NCI-H146 treated with DMSO at 0.1 percent for 48 hours (cell line): ENCODE data around the gene ZNF562.

Experiments used
- DNase-seq: peaks from one replicate; lab custom pipeline; 2025; ENCODE audit not compliant: unreplicated experiment; lab: John Stamatoyannopoulos, UW

ZNF562 gene

DNA sequence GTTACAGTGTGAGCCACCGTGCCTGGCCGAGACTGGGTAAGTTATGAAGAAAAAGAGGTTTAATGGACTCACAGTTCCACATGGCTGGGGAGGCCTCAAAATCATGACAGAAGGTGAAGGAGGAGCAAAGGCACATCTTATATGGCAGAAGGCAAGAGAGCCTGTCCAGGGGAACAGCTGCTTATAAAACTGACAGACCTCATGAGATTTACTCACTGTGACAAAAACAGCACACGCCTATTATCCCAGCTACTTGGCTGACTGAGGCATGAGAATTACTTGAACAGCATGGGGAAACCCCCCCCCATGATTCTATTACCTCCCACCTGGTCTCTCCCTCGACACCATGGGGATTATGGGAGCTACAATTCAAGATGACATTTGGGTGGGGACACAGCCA, 30.4 kb downstream of the ZNF562 start:
- no peak for DNase-seq

DNA sequence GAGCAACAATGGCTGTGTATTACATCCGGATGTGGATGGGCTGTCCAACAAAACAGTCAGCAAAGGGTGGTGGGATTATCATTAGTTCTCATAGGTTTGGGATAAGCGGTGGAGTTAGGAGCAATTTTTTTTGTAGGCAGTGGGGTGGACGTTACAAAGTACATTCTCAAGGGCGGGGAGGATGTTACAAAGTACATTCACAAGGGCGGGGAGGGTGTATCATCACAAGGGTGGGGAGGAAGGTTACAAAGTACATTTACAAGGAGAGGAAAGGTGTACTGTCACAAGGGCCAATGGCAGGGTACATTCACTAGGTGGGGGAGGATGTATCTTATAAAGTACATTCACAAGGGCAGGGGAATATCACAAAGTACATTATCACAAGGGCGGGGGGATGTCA, 33.1 kb downstream of the ZNF562 start:
- DNase-seq: no peak

DNA sequence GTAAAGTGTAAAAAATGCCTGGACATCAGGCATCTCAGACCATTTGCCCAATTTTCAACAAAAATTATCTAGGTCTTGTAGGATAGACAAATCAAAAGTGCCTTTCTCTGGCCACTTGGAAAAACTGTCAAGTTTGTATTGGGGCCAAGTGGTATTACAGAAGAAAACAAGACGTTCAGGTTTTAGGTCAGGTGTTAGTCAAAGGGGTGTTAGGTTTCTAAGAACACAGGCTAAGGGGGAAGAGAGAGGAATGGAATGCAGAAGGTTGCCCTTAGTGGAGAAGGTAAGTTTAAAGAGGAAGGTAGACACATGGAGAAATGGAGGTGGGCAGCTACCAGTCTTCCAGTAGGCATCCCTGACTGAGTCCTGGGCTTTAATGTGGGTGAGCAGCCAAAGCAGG, 33.9 kb downstream of the ZNF562 start:
- no peak for DNase-seq

DNA sequence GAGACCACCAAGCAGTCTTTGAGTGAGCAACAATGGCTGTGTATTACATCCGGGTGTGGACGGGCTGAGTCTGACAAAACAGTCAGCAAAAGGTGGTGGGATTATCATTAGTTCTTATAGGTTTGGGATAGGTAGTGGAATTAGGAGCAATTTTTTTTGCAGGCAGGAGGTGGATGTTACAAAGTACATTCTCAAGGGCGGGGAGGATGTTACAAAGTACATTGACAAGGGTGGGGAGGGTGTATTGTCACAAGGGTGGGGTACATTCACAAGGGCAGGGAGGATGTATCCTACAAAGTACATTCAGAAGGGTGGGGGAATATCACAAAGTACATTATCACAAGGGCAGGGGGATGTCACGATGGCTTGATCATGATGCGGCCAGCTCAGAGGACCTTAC, 38.9 kb downstream of the ZNF562 start:
- no peak for DNase-seq

DNA sequence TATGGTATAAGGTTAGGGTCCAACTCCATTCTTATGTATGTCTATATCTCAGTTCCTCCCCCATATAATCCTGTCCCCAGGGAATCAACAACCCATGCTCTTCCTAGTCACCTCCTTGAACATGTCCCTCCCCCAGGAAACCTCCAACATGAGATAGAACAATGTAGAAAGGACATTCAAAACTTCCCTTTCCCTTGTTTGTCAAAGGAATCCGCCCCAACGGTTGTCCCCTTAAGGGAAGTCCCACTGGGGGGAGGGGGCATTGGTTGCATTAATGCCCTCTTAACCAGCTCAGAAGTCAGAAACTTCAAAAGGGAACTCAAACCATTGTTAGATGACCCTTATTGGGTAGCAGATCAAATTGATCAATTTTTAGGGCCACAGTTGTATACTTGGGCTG, 47.0 kb downstream of the ZNF562 start:
- DNase-seq: no peak

DNA sequence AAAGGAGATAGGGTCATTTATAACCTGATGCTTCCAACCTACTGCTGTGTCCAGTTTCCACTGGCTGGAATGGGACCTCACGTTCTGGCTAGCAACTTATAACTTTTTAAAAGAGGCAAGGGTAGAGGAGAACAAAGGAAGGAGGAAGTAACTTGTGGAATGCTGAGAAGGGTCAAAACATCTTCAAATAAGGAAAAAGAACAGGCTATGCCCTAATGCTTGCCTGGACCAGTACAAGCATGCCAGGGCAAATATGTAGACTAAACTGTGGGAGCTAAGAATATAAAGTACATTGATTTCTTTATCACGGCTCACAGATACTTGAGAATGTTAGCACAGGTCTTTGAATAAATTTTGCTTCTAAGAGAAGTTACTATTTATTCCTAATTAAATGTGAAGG, 52.4 kb downstream of the ZNF562 start:
- no peak for DNase-seq

DNA sequence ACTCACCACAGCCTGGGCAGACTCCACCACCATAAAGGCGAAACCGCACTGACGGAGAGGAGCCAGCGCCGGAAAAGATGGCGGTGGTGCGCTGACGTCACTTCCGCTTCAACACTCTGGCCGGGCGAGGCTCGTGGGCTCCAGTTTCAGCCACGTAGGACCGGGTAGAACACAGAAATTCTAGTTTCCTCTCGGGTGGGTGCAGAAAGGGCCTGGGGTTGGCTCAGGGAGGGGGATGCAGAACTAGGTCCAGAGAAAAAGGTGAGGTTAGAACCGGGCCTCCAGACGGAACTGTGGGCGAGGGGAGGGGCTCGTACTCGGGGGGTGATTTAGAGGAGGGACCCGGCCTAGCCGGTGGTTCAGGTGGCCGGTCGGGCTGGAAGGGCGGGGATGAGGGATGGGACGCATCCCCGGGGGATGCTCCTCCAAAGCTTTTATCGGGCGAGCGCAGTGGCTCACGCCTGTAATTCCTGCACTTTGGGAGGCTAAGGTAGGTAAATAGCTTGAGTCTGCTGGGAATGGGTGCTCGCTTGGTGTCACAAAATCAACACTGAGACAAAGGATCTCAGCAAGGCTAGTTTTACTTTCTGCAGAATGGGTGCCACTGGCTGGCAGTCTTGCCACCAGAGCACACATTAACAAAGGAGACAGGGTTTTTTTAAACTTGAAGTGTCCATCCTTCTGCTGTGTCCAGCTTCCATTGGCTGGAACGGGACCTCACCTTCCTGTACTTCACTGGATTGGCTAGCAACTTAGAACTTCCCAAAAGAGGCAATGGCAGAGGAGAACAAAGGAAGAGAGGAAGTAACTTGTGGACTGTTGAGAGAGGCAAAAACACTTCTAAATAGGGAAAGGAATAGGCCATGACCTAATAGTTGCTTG, 53.5 kb downstream of the ZNF562 start, which contains the start of gene ZNF561:
ZNF561 (minus strand) TSS at position 77 of the 882 bp plus-strand sequence. CDS start 1,776 bp downstream, outside the sequence.
- DNase-seq: peak; percentile 41

DNA sequence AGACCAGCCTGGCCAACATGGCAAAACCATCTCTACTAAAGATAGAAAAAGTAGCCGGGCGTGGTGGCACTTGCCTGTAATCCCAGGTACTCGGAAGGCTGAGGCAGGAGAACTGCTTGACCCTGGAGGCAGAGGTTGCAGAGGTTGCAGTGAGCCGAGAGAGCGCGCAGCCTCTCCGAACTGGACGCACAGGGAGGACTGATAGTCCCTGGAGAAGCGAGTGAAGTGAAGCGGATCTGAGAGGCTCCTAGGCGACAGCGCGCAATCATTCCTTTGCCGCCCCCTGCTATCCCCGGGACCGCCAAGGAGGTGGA, 54.1 kb downstream of the ZNF562 start:
- no peak for DNase-seq

DNA sequence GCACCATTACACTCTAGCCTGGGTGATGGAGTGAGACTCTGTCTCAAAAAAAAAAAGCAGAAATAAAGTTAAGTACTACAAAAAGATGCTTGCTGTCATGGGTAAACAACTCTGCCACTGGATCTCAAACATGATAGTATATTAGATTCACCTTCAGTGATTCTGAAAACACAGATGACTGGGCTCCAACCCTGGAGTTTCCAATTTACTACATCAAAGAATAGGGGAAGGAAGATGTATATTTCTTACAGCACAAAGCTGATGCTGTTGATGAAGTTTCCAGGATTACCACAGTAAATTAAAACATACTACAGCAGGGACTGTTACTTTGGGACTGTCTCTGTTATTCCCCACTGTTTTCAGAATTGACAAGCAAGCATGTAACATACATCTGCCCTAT, 59.1 kb downstream of the ZNF562 start:
- DNase-seq: no peak

DNA sequence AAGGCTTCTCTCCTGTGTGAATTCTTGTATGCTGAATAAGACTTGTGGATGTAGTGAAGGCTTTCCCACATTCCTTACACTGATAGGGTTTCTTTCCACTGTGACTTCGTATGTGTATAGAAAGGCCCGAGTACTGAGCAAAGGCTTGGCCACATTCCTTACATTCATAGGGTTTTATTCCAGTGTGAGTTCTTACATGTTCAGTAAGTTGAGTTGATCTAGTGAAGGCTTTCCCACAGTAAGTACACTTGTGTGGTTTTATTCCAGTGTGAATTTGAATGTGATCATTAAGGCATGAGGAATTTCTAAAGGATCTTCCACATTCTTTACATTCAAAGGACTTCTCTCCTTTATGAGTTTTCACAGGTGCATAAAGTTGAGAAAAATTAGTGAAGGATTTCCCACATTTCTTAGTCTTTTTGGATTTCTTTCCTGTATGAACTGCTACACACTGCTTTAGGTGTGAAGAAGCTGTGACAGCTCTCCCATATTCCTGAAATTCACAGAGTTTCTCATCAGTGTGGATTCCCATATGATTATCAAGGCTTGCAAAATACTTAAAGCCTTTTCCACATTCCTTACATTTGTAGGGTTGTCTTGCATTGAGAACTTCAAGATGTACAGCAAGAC, 64.3 kb downstream of the ZNF562 start:
- DNase-seq: no peak

DNA sequence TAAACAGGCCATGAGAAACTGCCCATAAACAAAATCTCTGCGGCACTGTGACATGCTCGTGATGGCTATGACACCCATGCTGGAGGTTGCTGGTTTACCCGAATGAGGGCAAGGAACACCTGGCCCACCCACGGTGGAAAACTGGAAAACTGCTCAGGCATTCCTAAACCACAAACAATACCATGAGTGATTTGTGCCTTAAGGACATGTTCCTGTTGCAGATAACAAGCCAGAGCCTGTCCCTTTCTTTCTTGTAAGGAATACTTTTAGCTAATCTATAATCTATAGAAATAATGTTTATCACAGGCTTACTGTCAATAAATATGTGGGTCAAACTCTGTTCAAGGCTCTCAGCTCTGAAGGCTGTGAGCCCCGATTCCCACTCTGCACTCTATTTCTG, 66.0 kb downstream of the ZNF562 start:
- DNase-seq: no peak

DNA sequence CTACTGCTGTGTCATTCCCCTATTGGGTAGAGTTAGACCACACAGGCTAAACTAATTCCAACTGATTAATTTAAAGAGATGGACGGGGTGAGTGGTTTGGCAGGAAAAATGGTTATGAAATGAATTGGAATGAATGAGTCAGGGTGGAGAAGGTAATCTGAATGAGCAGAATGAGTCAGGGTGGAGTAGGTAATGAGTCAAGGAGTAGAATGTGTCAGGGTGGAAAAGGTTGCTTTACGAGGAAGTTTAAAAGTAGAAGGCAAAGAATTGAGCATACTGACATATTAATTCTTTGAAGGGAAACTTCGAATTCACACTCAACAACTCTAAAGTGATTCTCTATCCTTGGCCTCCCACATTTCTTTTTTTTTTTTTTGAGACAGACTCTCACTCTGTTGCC, 77.9 kb downstream of the ZNF562 start:
- no peak for DNase-seq
